Left lung (tissue), 10 donors: ENCODE results near the gene KRTAP19-8. TPM values are rescaled to one million over a fixed set of nuclear protein-coding genes. Genes with fewer than 3 reads are reported as not detected.
A peak's percentile ranks its signal among the peaks of the same experiment; 100 is the strongest.

Experiments used
- ATAC-seq: fragments of 200-7000 bp; cut with Tn5 transposase; one replicate; pipeline ENCODE4 v1.9.1; 2020; ENCODE audit warnings: moderate library complexity
- DNase-seq, 4 donors: peaks; one replicate each; pipeline ENCODE4 v3.0.0-alpha.2; 2013 to 2020
- H3K27ac ChIP-seq, 2 donors: fragments of 200-600 bp; sonication (generic) in 1 of 2; one replicate each; pipeline versions ENCODE4 v1.5.0 to v1.8.0; 2020 to 2021
- H3K27me3 ChIP-seq, 2 donors: fragments of 200-600 bp; sonication (generic) in 1 of 2; one replicate each; pipeline versions ENCODE4 v1.5.0 to v1.8.0; 2020 to 2021
- H3K36me3 ChIP-seq, 2 donors: fragments of 200-600 bp; sonication (generic) in 1 of 2; one replicate each; pipeline versions ENCODE4 v1.5.0 to v1.8.0; 2020 to 2021
- H3K4me1 ChIP-seq, 2 donors: fragments of 200-600 bp; one replicate each; pipeline ENCODE4 v1.8.0; 2021
- H3K4me3 ChIP-seq, 2 donors: fragments of 200-600 bp; sonication (generic) in 1 of 2; one replicate each; pipeline versions ENCODE4 v1.5.0 to v1.8.0; 2020 to 2021; ENCODE audit warnings: mild to moderate bottlenecking in 1 of 2
- H3K9me3 ChIP-seq, 2 donors: fragments of 200-600 bp; sonication (generic) in 1 of 2; one replicate each; pipeline versions ENCODE4 v1.5.0 to v1.8.0; 2020 to 2021
- intact Hi-C, 2 donors: fragments of 100-400 bp; cut with DNase I; formaldehyde crosslinking; loops; one replicate each; pipeline versions ENCODE4 v1.11.2 to v1.14.2; 2022
- polyA plus RNA-seq, 6 donors: library from polyadenylated mRNA; unstranded; fragments of 120-200 nt; gene quantifications; one replicate each; pipeline ENCODE4 v1.2.1, GENCODE V29; 2013; ENCODE audit not compliant: insufficient read length in 6 of 6
- total RNA-seq, 2 donors: library from RNA; stranded (reverse); fragmentation: NEBNext Ultra II Directional; extraction: Animal tissue kit (Norgen Biotek cat#: 25700); gene quantifications; one replicate each; pipeline ENCODE4 v1.2.1, GENCODE V29; 2021
- TF ChIP-seq, protein P1 (sequence below), 2 donors: fragments of 200-600 bp; sonication (generic) in 1 of 2; IDR thresholded peaks; one replicate each; pipeline versions ENCODE4 v1.5.0 to v1.8.0; 2021; ENCODE audit warnings: antibody characterized with exemption in 2 of 2
- donor health status: DM: no; HTN: yes; CAD: no.
- donor health status: DM: no; HTN: no; CAD: no.

KRTAP19-8 gene
- total and polyA plus RNA-seq, 8 donors, result not detected

DNA sequence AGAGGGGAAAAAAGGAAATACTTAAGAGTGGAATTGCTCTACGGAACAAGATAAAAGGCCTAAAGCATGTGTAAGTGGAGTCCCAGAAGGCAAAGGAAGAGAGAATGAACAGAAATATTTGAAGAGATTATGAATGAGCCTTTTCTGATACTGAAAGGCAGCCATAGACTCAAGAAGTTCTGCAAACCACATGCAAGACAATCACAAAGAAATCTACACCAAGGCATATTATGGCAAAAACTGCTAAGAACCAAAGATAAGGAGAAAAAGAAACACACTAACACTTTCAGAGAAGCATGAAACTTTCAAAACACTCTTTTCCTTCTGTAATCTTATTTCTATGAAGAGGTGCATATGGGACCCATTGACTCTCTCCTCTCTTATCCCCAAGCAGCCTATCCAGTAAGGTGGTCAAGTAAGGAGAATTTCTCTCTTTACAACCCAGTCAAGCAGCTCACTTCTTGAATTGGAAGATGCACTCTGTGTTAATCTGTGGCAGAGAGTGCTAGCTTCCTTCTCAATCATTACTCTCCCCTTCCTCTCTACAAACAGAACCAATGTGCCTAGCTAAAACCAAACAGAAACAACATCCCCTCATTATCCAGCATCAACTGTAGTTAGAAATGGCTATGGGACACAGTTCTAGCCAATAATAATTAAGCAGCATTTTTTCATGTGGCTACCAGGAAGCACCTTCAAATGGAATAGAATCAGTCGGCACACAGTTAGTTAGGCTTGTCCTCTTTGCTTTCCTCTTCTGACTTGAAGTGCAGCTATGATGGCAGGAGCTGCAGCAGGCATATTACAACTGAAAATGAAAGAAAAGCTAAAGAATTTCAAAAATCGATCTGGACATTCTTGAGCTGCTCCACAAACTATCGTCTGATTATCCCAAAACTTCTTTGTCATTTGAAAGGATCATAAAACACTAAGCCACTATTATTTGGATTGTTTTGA, 25.9 kb downstream of the KRTAP19-8 start:
- no peak for DNase-seq
- Histone ChIP-seq H3K9me3 (no peaks in the 10 kb centered on the region), H3K27me3 (no peaks in the 10 kb centered on the region), H3K27ac (no peak overlapping the region), H3K36me3 (no peaks in the 10 kb centered on the region), H3K4me3 (no peak overlapping the region), H3K4me1 (no peaks in the 10 kb centered on the region)
- ATAC-seq, result no peak
- TF ChIP-seq, protein P1, sequence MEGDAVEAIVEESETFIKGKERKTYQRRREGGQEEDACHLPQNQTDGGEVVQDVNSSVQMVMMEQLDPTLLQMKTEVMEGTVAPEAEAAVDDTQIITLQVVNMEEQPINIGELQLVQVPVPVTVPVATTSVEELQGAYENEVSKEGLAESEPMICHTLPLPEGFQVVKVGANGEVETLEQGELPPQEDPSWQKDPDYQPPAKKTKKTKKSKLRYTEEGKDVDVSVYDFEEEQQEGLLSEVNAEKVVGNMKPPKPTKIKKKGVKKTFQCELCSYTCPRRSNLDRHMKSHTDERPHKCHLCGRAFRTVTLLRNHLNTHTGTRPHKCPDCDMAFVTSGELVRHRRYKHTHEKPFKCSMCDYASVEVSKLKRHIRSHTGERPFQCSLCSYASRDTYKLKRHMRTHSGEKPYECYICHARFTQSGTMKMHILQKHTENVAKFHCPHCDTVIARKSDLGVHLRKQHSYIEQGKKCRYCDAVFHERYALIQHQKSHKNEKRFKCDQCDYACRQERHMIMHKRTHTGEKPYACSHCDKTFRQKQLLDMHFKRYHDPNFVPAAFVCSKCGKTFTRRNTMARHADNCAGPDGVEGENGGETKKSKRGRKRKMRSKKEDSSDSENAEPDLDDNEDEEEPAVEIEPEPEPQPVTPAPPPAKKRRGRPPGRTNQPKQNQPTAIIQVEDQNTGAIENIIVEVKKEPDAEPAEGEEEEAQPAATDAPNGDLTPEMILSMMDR (IDR thresholded peaks at IDR 0.05), result no peak
- intact Hi-C loops, result no loop called here

DNA sequence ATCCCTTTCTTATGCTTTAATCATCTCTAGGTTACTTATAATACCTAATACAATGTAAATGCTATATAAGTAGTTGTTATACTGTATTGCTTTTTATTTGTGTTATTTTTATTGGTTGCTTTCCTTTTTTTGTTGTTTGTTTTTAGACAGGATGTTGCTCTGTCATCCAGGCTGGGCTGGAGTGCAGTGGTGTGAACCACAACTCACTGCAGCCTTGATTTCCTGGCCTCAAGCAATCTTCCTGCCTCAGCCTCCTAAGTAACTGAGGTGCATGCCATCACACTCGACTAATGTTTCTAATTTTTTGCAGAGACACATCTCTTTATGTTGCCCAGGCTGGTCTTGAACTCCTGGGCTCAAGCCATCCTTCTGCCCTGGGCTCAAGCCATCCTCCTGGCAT, 26.9 kb downstream of the KRTAP19-8 start:
- TF ChIP-seq, protein P1 (IDR thresholded peaks at IDR 0.05), result no peak
- no peak overlapping the region for H3K4me3 ChIP-seq
- intact Hi-C loops, result no loop called here
- DNase-seq (no peak), ATAC-seq (no peak)
- no peak overlapping the region for H3K27ac ChIP-seq
- H3K4me1 ChIP-seq, result no peaks in the 10 kb centered on the region
- no peaks in the 10 kb centered on the region for H3K36me3 ChIP-seq
- H3K27me3 ChIP-seq, result no peaks in the 10 kb centered on the region
- H3K9me3 ChIP-seq, result no peaks in the 10 kb centered on the region

DNA sequence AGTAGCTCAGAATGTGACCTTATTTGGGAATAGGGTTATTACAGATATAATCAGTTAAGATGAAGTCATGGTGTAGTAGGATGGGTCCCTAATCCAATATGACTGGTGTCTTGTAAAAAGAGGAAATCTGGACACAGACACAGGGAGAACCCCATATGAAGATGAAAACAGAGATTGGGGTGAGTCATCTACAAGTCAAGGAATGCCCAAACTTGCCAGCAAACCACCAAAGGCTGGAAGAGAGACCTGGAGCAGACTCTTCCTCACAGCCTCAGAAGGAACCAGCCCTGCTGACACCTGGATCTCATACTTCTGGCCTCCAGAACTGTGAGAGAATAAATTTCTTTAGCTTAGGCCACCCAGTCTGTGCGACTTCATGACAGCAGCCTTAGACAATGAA, 29.9 kb downstream of the KRTAP19-8 start:
- H3K27me3 ChIP-seq, result no peaks in the 10 kb centered on the region
- intact Hi-C loops, result no loop called here
- ATAC-seq (no peak), DNase-seq (no peak)
- H3K36me3 ChIP-seq, result no peaks in the 10 kb centered on the region
- H3K27ac ChIP-seq, result no peak overlapping the region
- H3K9me3 ChIP-seq, result no peaks in the 10 kb centered on the region
- H3K4me1 ChIP-seq, result no peaks in the 10 kb centered on the region
- TF ChIP-seq, protein P1 (IDR thresholded peaks at IDR 0.05), result no peak
- no peak overlapping the region for H3K4me3 ChIP-seq

DNA sequence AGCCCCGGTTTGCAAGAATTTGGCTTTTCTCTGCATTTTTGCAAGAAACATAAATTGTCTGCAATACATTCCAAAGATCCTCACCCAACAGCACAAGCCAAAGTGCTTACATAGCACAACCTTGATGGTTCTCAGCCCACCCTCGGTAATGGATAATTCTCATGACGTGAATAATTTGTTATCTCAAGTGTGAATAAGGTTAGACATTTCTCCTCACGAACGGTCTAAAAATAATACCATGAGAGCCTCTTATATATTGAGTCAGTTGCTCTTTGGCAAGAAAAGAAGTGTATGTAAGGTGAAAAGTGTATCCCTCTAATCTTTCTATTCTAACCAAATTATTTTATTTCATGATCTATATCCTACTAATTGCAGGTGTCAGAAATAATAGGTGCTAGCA, 33.3 kb downstream of the KRTAP19-8 start:
- TF ChIP-seq, protein P1 (IDR thresholded peaks at IDR 0.05), result no peak
- Histone ChIP-seq H3K27ac (no peak overlapping the region), H3K9me3 (no peaks in the 10 kb centered on the region), H3K4me3 (no peak overlapping the region), H3K27me3 (no peaks in the 10 kb centered on the region), H3K36me3 (no peaks in the 10 kb centered on the region), H3K4me1 (no peaks in the 10 kb centered on the region)
- DNase-seq (no peak), ATAC-seq (peak; percentile 82)
- intact Hi-C loops, result no loop called here

DNA sequence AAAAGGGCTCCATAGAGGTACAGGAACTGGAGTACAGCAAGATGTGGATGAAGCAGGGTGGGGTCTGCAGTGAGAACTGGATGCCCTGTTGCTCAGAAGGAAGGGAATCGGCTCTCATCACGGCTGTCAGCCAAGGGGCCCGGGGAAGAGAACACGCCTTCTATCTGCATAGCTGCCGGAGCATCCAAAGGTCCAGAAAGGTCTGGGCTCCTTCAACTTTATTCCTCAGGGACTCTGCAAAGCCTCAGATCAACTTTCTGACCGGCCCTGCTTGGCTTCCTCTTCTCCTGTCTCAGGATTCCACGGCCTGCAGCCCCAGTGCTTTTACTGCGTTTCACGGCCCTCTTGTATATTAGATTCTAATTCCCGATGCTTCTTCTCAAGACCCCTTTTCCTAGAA, 34.8 kb downstream of the KRTAP19-8 start:
- Histone ChIP-seq H3K4me3 (no peak overlapping the region), H3K9me3 (no peaks in the 10 kb centered on the region), H3K4me1 (no peaks in the 10 kb centered on the region), H3K36me3 (no peaks in the 10 kb centered on the region), H3K27me3 (no peaks in the 10 kb centered on the region), H3K27ac (no peak overlapping the region)
- ATAC-seq (no peak), DNase-seq (no peak)
- intact Hi-C loops, result no loop called here
- TF ChIP-seq, protein P1 (IDR thresholded peaks at IDR 0.05), result no peak
